CD4-positive, CD25-positive, alpha-beta regulatory T cell (primary cell): ENCODE measurements around the gene NLRP6. TPM values are rescaled to one million over a fixed set of nuclear protein-coding genes. Genes with fewer than 3 reads are reported as not detected.
"Not testable (repeated sequence)": the region's sequence is repeated elsewhere in the genome, so short reads cannot be mapped to it uniquely, and the experiment has no call there.

Experiments used
- ATAC-seq, 2 donors: fragments of 150-1000 bp; cut with Tn5 transposase; one replicate each; pipeline ENCODE4 v1.10.0; 2021; ENCODE audit warnings: low read depth in 2 of 2, moderate number of reproducible peaks in 2 of 2, moderate library complexity in 1 of 2
- DNase-seq, 3 donors: peaks; one replicate each; pipeline versions ENCODE4 v3.0.0 to v3.0.0-alpha.2; 2012 to 2022; ENCODE audit warnings: mixed read lengths in 1 of 3
- H3K27ac ChIP-seq: one replicate; pipeline ENCODE4 v1.7.0; 2013; ENCODE audit warnings: mild to moderate bottlenecking, low read length; ENCODE audit not compliant: insufficient read depth, poor library complexity, severe bottlenecking
- H3K27me3 ChIP-seq: one replicate; pipeline ENCODE4 v1.7.0; 2013; ENCODE audit warnings: low read length; ENCODE audit not compliant: control insufficient read depth, insufficient read depth
- H3K36me3 ChIP-seq: one replicate; pipeline ENCODE4 v1.7.0; 2013; ENCODE audit warnings: mild to moderate bottlenecking, low read length, moderate library complexity; ENCODE audit not compliant: control insufficient read depth, insufficient read depth
- H3K4me1 ChIP-seq: 2 replicates; pipeline ENCODE4 v1.7.0; 2013; ENCODE audit warnings: mild to moderate bottlenecking, low read length; ENCODE audit not compliant: insufficient read depth, control insufficient read depth, poor library complexity, severe bottlenecking
- H3K4me3 ChIP-seq: one replicate; pipeline ENCODE4 v1.7.0; 2013; ENCODE audit warnings: low read depth, mild to moderate bottlenecking, low read length, moderate library complexity
- H3K9me3 ChIP-seq, 2 experiments: 1 replicate in 1 of 2; 2 replicates in 1 of 2; pipeline ENCODE4 v1.7.0; 2013; ENCODE audit warnings: low read length in 2 of 2, mild to moderate bottlenecking in 1 of 2, moderate library complexity in 1 of 2; ENCODE audit not compliant: control insufficient read depth in 2 of 2
- H3K27ac Mint-ChIP-seq, 3 donors: one replicate each; pipeline ENCODE4 v1.8.0; 2020 to 2022; ENCODE audit warnings: mild to moderate bottlenecking in 3 of 3, mixed read lengths in 3 of 3, moderate library complexity in 2 of 3
- H3K27me3 Mint-ChIP-seq: one replicate; pipeline ENCODE4 v1.8.0; 2022; ENCODE audit warnings: mild to moderate bottlenecking, mixed read lengths
- H3K36me3 Mint-ChIP-seq: one replicate; pipeline ENCODE4 v1.8.0; 2020; ENCODE audit warnings: mixed read lengths
- H3K4me1 Mint-ChIP-seq, 4 donors: one replicate each; pipeline ENCODE4 v1.8.0; 2020 to 2022; ENCODE audit warnings: mixed read lengths in 4 of 4, mild to moderate bottlenecking in 1 of 4
- H3K4me3 Mint-ChIP-seq, 4 donors: one replicate each; pipeline ENCODE4 v1.8.0; 2020 to 2022; ENCODE audit warnings: mild to moderate bottlenecking in 4 of 4, mixed read lengths in 4 of 4, moderate library complexity in 3 of 4
- H3K9me3 Mint-ChIP-seq, 7 donors: one replicate each; pipeline ENCODE4 v1.8.0; 2020 to 2022; ENCODE audit warnings: mixed read lengths in 7 of 7, mild to moderate bottlenecking in 3 of 7, moderate library complexity in 2 of 7
- polyA plus RNA-seq, 4 donors: library from polyadenylated mRNA; unstranded; fragments of 300-500 nt; fragmentation: Illumina TruSeq; gene quantifications; one replicate each; pipeline ENCODE4 v1.2.3, GENCODE V29; 2021
- total RNA-seq: library from RNA; stranded (reverse); gene quantifications from one replicate; pipeline ENCODE4 v1.2.3, GENCODE V29; 2022

The NLRP6 gene
- total and polyA plus RNA-seq, 5 donors from 2014 or later, result 0.36 to 4.0 (median 1.8) TPM

- not testable (repeated sequence) for H3K36me3 Mint-ChIP-seq, DNase-seq, H3K9me3 Mint-ChIP-seq, H3K9me3 ChIP-seq, H3K27me3 ChIP-seq, H3K36me3 ChIP-seq
- ATAC-seq, result peak; percentile 21 to 24
- Mint-ChIP-seq H3K27me3 (peaks cover 13% of the 10 kb centered on the region), H3K4me1 (peaks cover 7 to 62% (median 27%) of the 10 kb centered on the region in 4 donors), H3K27ac (peak overlapping the region; percentile 94 to 100 (median 97)), H3K4me3 (peak overlapping the region; percentile 93 to 100 (median 98))
- Histone ChIP-seq H3K4me1 (peaks cover 67% of the 10 kb centered on the region), H3K4me3 (peak overlapping the region; percentile 80), H3K27ac (peak overlapping the region; percentile 84)
Observed at GRCh38 chr11:311013-311748, 33.0 kb downstream of the NLRP6 start.

GRCh38 chr11:312092-312816 is 34.0 kb downstream of the NLRP6 start:
- Mint-ChIP-seq H3K4me1 (peaks cover 10 to 64% (median 34%) of the 10 kb centered on the region in 4 donors), H3K36me3 (peaks cover 12% of the 10 kb centered on the region), H3K4me3 (peak overlapping the region; percentile 93 to 100 (median 98)), H3K27ac (peak overlapping the region; percentile 97 to 100 (median 97)), H3K9me3 (peaks cover 0 to 1% (median 0%) of the 10 kb centered on the region in 7 donors), H3K27me3 (peaks cover 20% of the 10 kb centered on the region)
- H3K27ac ChIP-seq, result peak overlapping the region; percentile 84
- no peak for ATAC-seq
- no peaks in the 10 kb centered on the region for H3K9me3 ChIP-seq
- H3K27me3 ChIP-seq, result no peaks in the 10 kb centered on the region
- peak overlapping the region; percentile 93 for H3K4me3 ChIP-seq
- DNase-seq, result no peak
- no peaks in the 10 kb centered on the region for H3K36me3 ChIP-seq
- H3K4me1 ChIP-seq, result peaks cover 70% of the 10 kb centered on the region

GRCh38 chr11:313304-313786 is 35.1 kb downstream of the NLRP6 start:
- peaks cover 13 to 59% (median 32%) of the 10 kb centered on the region in 4 donors for H3K4me1 Mint-ChIP-seq
- ATAC-seq, result no peak
- no peaks in the 10 kb centered on the region for H3K27me3 ChIP-seq
- H3K36me3 Mint-ChIP-seq, result peaks cover 12% of the 10 kb centered on the region
- H3K4me3 ChIP-seq, result peak overlapping the region; percentile 93
- DNase-seq, result no peak
- peak overlapping the region; percentile 84 for H3K27ac ChIP-seq
- H3K9me3 ChIP-seq, result no peaks in the 10 kb centered on the region
- peaks cover 0 to 1% (median 0%) of the 10 kb centered on the region in 7 donors for H3K9me3 Mint-ChIP-seq
- no peaks in the 10 kb centered on the region for H3K36me3 ChIP-seq
- H3K27me3 Mint-ChIP-seq, result peaks cover 20% of the 10 kb centered on the region
- H3K4me1 ChIP-seq, result peaks cover 69% of the 10 kb centered on the region
- H3K4me3 Mint-ChIP-seq, result peak overlapping the region; percentile 93 to 100 (median 98)
- peak overlapping the region; percentile 97 to 100 (median 97) for H3K27ac Mint-ChIP-seq

DNA sequence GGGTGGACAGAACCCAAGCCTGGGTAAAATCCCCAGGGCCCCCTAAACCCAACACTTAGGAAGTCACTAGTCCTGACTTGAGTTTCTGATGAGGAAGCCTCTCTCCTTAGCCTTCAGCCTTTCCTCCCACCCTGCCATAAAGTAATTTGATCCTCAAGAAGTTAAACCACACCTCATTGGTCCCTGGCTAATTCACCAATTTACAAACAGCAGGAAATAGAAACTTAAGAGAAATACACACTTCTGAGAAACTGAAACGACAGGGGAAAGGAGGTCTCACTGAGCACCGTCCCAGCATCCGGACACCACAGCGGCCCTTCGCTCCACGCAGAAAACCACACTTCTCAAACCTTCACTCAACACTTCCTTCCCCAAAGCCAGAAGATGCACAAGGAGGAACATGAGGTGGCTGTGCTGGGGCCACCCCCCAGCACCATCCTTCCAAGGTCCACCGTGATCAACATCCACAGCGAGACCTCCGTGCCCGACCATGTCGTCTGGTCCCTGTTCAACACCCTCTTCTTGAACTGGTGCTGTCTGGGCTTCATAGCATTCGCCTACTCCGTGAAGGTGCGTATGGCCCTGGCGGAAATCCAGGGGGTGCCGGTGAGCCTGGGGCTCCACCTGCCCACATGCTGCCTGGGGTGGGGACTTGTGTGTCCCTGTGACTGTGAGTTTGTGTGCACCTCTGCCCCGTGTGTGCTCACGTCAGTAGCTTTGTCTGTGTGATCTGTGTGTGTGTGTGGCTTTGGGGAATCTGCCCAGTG is 35.8 kb downstream of the NLRP6 start, which contains the start of gene IFITM1:
IFITM1 (plus strand) TSS at position 254 of the 767 bp plus-strand sequence; CDS start at position 385, 131 bp downstream.
- H3K9me3 ChIP-seq, result no peaks in the 10 kb centered on the region
- Mint-ChIP-seq H3K4me1 (peaks cover 13 to 53% (median 29%) of the 10 kb centered on the region in 4 donors), H3K36me3 (peaks cover 12% of the 10 kb centered on the region), H3K9me3 (peaks cover 0 to 1% (median 0%) of the 10 kb centered on the region in 7 donors), H3K4me3 (peak within 1 kb of the TSS; percentile 93 to 100 (median 98)), H3K27me3 (peaks cover 20% of the 10 kb centered on the region), H3K27ac (peak within 1 kb of the TSS; percentile 97 to 100 (median 97))
- DNase-seq (peak in 2 of 3 donors; percentile 69 to 93), ATAC-seq (peak; percentile 57 to 61)
- peak within 1 kb of the TSS; percentile 93 for H3K4me3 ChIP-seq
- H3K4me1 ChIP-seq, result peaks cover 66% of the 10 kb centered on the region
- no peaks in the 10 kb centered on the region for H3K27me3 ChIP-seq
- no peaks in the 10 kb centered on the region for H3K36me3 ChIP-seq
- H3K27ac ChIP-seq, result peak within 1 kb of the TSS; percentile 84

DNA sequence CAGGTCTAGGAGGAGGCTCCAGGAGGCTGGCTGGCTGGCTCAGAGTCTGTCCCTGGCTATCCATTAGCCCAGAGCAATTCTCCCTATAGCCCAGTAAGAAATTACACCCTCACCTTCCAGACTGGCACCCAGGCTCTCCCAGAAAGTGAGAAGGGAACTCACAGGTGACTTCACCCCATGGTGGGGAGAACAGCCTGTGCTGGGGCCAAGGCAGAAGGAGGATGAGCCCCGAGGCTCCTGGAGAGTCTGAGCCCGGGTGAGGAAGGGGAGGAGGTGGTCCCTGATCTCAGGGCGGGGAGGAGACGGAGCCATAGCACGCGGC is 36.3 kb downstream of the NLRP6 start:
- H3K27me3 ChIP-seq, DNase-seq, H3K9me3 Mint-ChIP-seq, H3K36me3 ChIP-seq, H3K9me3 ChIP-seq, ATAC-seq: not testable (repeated sequence)
- Mint-ChIP-seq H3K4me3 (peak overlapping the region; percentile 93 to 100 (median 98)), H3K27ac (peak overlapping the region; percentile 97 to 100 (median 97)), H3K27me3 (peaks cover 20% of the 10 kb centered on the region), H3K36me3 (peaks cover 12% of the 10 kb centered on the region), H3K4me1 (peaks cover 8 to 50% (median 24%) of the 10 kb centered on the region in 4 donors)
- Histone ChIP-seq H3K27ac (peak overlapping the region; percentile 84), H3K4me1 (peaks cover 63% of the 10 kb centered on the region), H3K4me3 (peak overlapping the region; percentile 93)

DNA sequence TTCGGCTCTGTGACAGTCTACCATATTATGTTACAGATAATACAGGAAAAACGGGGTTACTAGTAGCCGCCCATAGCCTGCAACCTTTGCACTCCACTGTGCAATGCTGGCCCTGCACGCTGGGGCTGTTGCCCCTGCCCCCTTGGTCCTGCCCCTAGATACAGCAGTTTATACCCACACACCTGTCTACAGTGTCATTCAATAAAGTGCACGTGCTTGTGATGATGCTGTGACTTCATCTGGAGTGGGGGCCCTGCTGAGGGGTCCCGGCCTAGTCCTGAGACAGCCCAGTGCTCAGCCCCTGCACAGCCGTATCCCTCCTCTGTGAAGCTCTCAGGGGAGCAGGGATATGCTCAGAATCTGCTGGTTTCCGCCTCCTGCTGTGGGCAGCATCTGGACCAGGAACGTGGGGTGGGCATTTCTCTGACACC is 36.9 kb downstream of the NLRP6 start:
- H3K4me1 ChIP-seq, result peaks cover 60% of the 10 kb centered on the region
- no peak for ATAC-seq

DNA sequence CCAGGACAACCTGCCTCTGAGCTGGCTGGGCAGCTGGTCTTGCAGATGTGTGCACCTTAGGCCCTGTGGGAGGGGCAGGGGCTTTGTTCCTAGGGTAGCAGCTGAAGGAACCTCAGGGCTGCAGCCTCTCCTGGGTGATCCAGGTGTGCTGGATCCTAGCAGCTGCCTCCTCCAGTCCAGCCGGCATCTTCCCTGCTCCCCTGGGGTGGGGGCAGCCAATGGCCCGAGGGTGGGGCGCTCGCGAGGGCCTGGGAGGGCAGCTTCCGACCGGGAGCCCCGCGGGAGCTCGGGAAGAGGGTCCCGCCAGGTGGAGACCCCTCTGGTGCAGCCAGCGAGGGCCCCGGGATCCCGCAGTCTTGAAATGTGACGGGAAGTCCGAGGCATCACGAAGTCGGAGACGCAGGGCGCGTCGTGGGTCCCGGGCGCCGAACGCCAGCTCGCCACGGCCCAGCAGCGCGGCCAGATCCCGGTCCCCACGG is 37.3 kb downstream of the NLRP6 start:
- Mint-ChIP-seq H3K4me1 (peaks cover 6 to 56% (median 25%) of the 10 kb centered on the region in 4 donors), H3K27ac (peak overlapping the region; percentile 97 to 100 (median 97)), H3K4me3 (peak overlapping the region; percentile 93 to 100 (median 98)), H3K9me3 (no peaks in the 10 kb centered on the region), H3K27me3 (peaks cover 20% of the 10 kb centered on the region), H3K36me3 (peaks cover 12% of the 10 kb centered on the region)
- H3K36me3 ChIP-seq, result no peaks in the 10 kb centered on the region
- peak overlapping the region; percentile 93 for H3K4me3 ChIP-seq
- DNase-seq (no peak), ATAC-seq (no peak)
- no peaks in the 10 kb centered on the region for H3K9me3 ChIP-seq
- H3K27ac ChIP-seq, result peak overlapping the region; percentile 84
- peaks cover 59% of the 10 kb centered on the region for H3K4me1 ChIP-seq
- H3K27me3 ChIP-seq, result no peaks in the 10 kb centered on the region

More for the DNA sequence above, 36.9 kb downstream of the NLRP6 start:
- Mint-ChIP-seq H3K9me3 (no peaks in the 10 kb centered on the region), H3K4me3 (peak overlapping the region; percentile 93 to 100 (median 98)), H3K27me3 (peaks cover 20% of the 10 kb centered on the region), H3K36me3 (peaks cover 12% of the 10 kb centered on the region), H3K27ac (peak overlapping the region; percentile 97 to 100 (median 97)), H3K4me1 (peaks cover 6 to 51% (median 23%) of the 10 kb centered on the region in 4 donors)
- no peaks in the 10 kb centered on the region for H3K27me3 ChIP-seq
- no peaks in the 10 kb centered on the region for H3K9me3 ChIP-seq
- H3K4me3 ChIP-seq, result peak overlapping the region; percentile 93
- H3K27ac ChIP-seq, result peak overlapping the region; percentile 84
- peak in 1 of 3 donors; percentile 34 for DNase-seq
- no peaks in the 10 kb centered on the region for H3K36me3 ChIP-seq
